Mononuclear cell (primary cell): ENCODE measurements around the gene MAGEH1. TPM values are rescaled to one million over a fixed set of nuclear protein-coding genes. Genes with fewer than 3 reads are reported as not detected.
A peak's percentile ranks its signal among the peaks of the same experiment; 100 is the strongest.
"Not testable (repeated sequence)": the region's sequence is repeated elsewhere in the genome, so short reads cannot be mapped to it uniquely, and the experiment has no call there.

Source experiments
- H3K27me3 ChIP-seq: 2 replicates; pipeline ENCODE4 v1.6.0; 2011; ENCODE audit warnings: low read length, control low read depth; ENCODE audit not compliant: insufficient read depth
- H3K4me1 ChIP-seq: 2 replicates; pipeline ENCODE4 v1.5.1; 2011; ENCODE audit warnings: mild to moderate bottlenecking, low read length, control low read depth; ENCODE audit not compliant: insufficient read depth
- H3K4me3 ChIP-seq: 2 replicates; pipeline ENCODE4 v1.5.1; 2011; ENCODE audit warnings: mild to moderate bottlenecking, low read length, moderate library complexity
- H3K9me3 ChIP-seq: 2 replicates; pipeline ENCODE4 v1.5.1; 2011; ENCODE audit warnings: low read depth, mild to moderate bottlenecking, control low read depth, low read length
- total RNA-seq: library from RNA; depleted of rRNA; stranded (reverse); fragments of >200 nt; gene quantifications from one replicate; pipeline ENCODE4 v1.2.3, GENCODE V29; 2012

The MAGEH1 gene
- 21.3 TPM for total RNA-seq

GRCh38 chrX:55451990-55452832, at the start of gene MAGEH1:
MAGEH1 (plus strand) TSS chrX:55452127; CDS start chrX:55452375, 248 bp downstream.
- Histone ChIP-seq H3K9me3 (no peaks in the 10 kb centered on the region), H3K4me1 (peaks cover 4% of the 10 kb centered on the region), H3K27me3 (no peaks in the 10 kb centered on the region), H3K4me3 (peak within 1 kb of the TSS; percentile 47)

GRCh38 chrX:55427079-55427478, 24.8 kb upstream of the MAGEH1 start:
- H3K4me1 ChIP-seq, H3K27me3 ChIP-seq, H3K4me3 ChIP-seq, H3K9me3 ChIP-seq: not testable (repeated sequence)

GRCh38 chrX:55443468-55443867, 8.5 kb upstream of the MAGEH1 start:
- H3K4me3 ChIP-seq, H3K27me3 ChIP-seq, H3K4me1 ChIP-seq, H3K9me3 ChIP-seq: not testable (repeated sequence)

GRCh38 chrX:55450259-55450658, 1.7 kb upstream of the MAGEH1 start:
- no peaks in the 10 kb centered on the region for H3K27me3 ChIP-seq
- no peak overlapping the region for H3K4me3 ChIP-seq
- no peaks in the 10 kb centered on the region for H3K9me3 ChIP-seq
- peaks cover 4% of the 10 kb centered on the region for H3K4me1 ChIP-seq

GRCh38 chrX:55451141-55451540, 786 bp upstream of the MAGEH1 start:
- no peak overlapping the region for H3K4me3 ChIP-seq
- H3K4me1 ChIP-seq, result peaks cover 4% of the 10 kb centered on the region
- H3K27me3 ChIP-seq, result no peaks in the 10 kb centered on the region
- H3K9me3 ChIP-seq, result no peaks in the 10 kb centered on the region

- Histone ChIP-seq H3K4me3 (peak overlapping the region; percentile 47), H3K9me3 (no peaks in the 10 kb centered on the region), H3K27me3 (no peaks in the 10 kb centered on the region), H3K4me1 (peaks cover 4% of the 10 kb centered on the region)
Measured at GRCh38 chrX:55451626-55451989, 319 bp upstream of the MAGEH1 start.

GRCh38 chrX:55452833-55453124, 852 bp downstream of the MAGEH1 start:
- Histone ChIP-seq H3K4me3 (peak overlapping the region; percentile 47), H3K4me1 (peaks cover 4% of the 10 kb centered on the region), H3K9me3 (no peaks in the 10 kb centered on the region), H3K27me3 (no peaks in the 10 kb centered on the region)

GRCh38 chrX:55455708-55456107, 3.8 kb downstream of the MAGEH1 start:
- not testable (repeated sequence) for H3K4me3 ChIP-seq, H3K27me3 ChIP-seq, H3K9me3 ChIP-seq

GRCh38 chrX:55459426-55459825, 7.5 kb downstream of the MAGEH1 start:
- not testable (repeated sequence) for H3K9me3 ChIP-seq, H3K4me3 ChIP-seq, H3K4me1 ChIP-seq, H3K27me3 ChIP-seq

More at GRCh38 chrX:55455708-55456107, 3.8 kb downstream of the MAGEH1 start:
- H3K4me1 ChIP-seq, result not testable (repeated sequence)

GRCh38 chrX:55459926-55460325, 8.0 kb downstream of the MAGEH1 start:
- H3K9me3 ChIP-seq, H3K27me3 ChIP-seq, H3K4me1 ChIP-seq, H3K4me3 ChIP-seq: not testable (repeated sequence)

GRCh38 chrX:55464050-55464449, 12.1 kb downstream of the MAGEH1 start:
- H3K27me3 ChIP-seq, H3K9me3 ChIP-seq, H3K4me1 ChIP-seq, H3K4me3 ChIP-seq: not testable (repeated sequence)

GRCh38 chrX:55465108-55465507, 13.2 kb downstream of the MAGEH1 start:
- H3K4me1 ChIP-seq, result not testable (repeated sequence)

GRCh38 chrX:55465791-55466190, 13.9 kb downstream of the MAGEH1 start:
- not testable (repeated sequence) for H3K4me3 ChIP-seq, H3K4me1 ChIP-seq, H3K27me3 ChIP-seq, H3K9me3 ChIP-seq

More at GRCh38 chrX:55465108-55465507, 13.2 kb downstream of the MAGEH1 start:
- H3K9me3 ChIP-seq, H3K4me3 ChIP-seq, H3K27me3 ChIP-seq: not testable (repeated sequence)

- not testable (repeated sequence) for H3K4me3 ChIP-seq, H3K27me3 ChIP-seq, H3K4me1 ChIP-seq, H3K9me3 ChIP-seq
Measured at GRCh38 chrX:55479956-55480355, 28.0 kb downstream of the MAGEH1 start.

- Histone ChIP-seq H3K9me3 (no peaks in the 10 kb centered on the region), H3K4me3 (no peak overlapping the region), H3K27me3 (no peaks in the 10 kb centered on the region), H3K4me1 (no peaks in the 10 kb centered on the region)
Measured at GRCh38 chrX:55480390-55481062, 28.6 kb downstream of the MAGEH1 start.

GRCh38 chrX:55484948-55485347, 33.0 kb downstream of the MAGEH1 start:
- peaks cover 4% of the 10 kb centered on the region for H3K4me1 ChIP-seq
- no peak overlapping the region for H3K4me3 ChIP-seq
- H3K27me3 ChIP-seq, result no peaks in the 10 kb centered on the region
- no peaks in the 10 kb centered on the region for H3K9me3 ChIP-seq
